IMR-90 (cell line): ENCODE measurements around the gene HOXA2. TPM values are rescaled to one million over a fixed set of nuclear protein-coding genes. Genes with fewer than 3 reads are reported as not detected.

ENCODE experiments used
- ATAC-seq: fragments of 200-7000 bp; cut with Tn5 transposase; 2 replicates; pipeline ENCODE4 v1.9.1; 2020; ENCODE audit warnings: low read depth, mild to moderate bottlenecking, moderate library complexity
- BruUV-seq: library from RNA; stranded (reverse); fragments of 400-500 nt; replicated peaks from 2 replicates; lab custom pipeline; 2021; lab: Mats Ljungman, UMichigan
- CTCF ChIA-PET: fragments of 300-600 bp; formaldehyde crosslinking; extraction: SDS; loops from one replicate; lab custom pipeline; 2021; ENCODE audit warnings: antibody characterized with exemption; lab: Yijun Ruan, JAX
- POLR2A ChIA-PET: fragments of 300-600 bp; sonication (Branson Sonifier 250); formaldehyde crosslinking; loops from one replicate; lab custom pipeline; 2022; ENCODE audit warnings: antibody characterized with exemption; ENCODE audit not compliant: unreplicated experiment; lab: Charles Lee
- DNase-seq: peaks from one replicate; pipeline ENCODE4 v3.0.0; 2013
- H2AFZ ChIP-seq: replicated peaks from 2 replicates; pipeline ENCODE3; 2013; ENCODE audit warnings: low read length, mild to moderate bottlenecking; ENCODE audit not compliant: poor library complexity
- H2AK5ac ChIP-seq: 2 replicates; pipeline ENCODE4 v1.6.1; 2013; ENCODE audit warnings: low read depth, low read length, inconsistent platforms
- H2AK9ac ChIP-seq: replicated peaks from 2 replicates; pipeline ENCODE3; 2013; ENCODE audit warnings: mild to moderate bottlenecking, low read depth, low read length, moderate library complexity; ENCODE audit not compliant: poor library complexity
- H2BK120ac ChIP-seq: 2 replicates; pipeline ENCODE4 v1.6.1; 2013; ENCODE audit warnings: low read depth, low read length, inconsistent platforms
- H2BK15ac ChIP-seq: 3 replicates; pipeline ENCODE4 v1.6.1; 2013; ENCODE audit warnings: low read depth, low read length, inconsistent platforms
- H2BK20ac ChIP-seq: 2 replicates; pipeline ENCODE4 v1.6.1; 2013; ENCODE audit warnings: low read depth, mild to moderate bottlenecking, inconsistent platforms, low read length, moderate library complexity
- H2BK5ac ChIP-seq: 2 replicates; pipeline ENCODE4 v1.6.1; 2013; ENCODE audit warnings: mild to moderate bottlenecking, low read depth, low read length, inconsistent platforms; ENCODE audit not compliant: poor library complexity, severe bottlenecking
- H3K14ac ChIP-seq: replicated peaks from 2 replicates; pipeline ENCODE4 v1.6.1; 2013; ENCODE audit warnings: low read depth, low read length, inconsistent platforms
- H3K18ac ChIP-seq: 2 replicates; pipeline ENCODE4 v1.6.1; 2013; ENCODE audit warnings: low read depth, low read length, control low read depth
- H3K23ac ChIP-seq: 2 replicates; pipeline ENCODE4 v1.6.1; 2013; ENCODE audit warnings: low read depth, low read length, inconsistent platforms
- H3K27ac ChIP-seq: 2 replicates; pipeline ENCODE4 v1.5.1; 2013; ENCODE audit warnings: mild to moderate bottlenecking, control low read depth, low read length; ENCODE audit not compliant: insufficient read depth
- H3K27me3 ChIP-seq: 2 replicates; pipeline ENCODE4 v1.6.1; 2013; ENCODE audit warnings: low read length; ENCODE audit not compliant: control insufficient read depth, insufficient read depth
- H3K36me3 ChIP-seq: 2 replicates; pipeline ENCODE4 v1.6.1; 2013; ENCODE audit warnings: low read length, mixed read lengths; ENCODE audit not compliant: control insufficient read depth, insufficient read depth
- H3K4ac ChIP-seq: 2 replicates; pipeline ENCODE4 v1.6.1; 2013; ENCODE audit warnings: low read depth, low read length, inconsistent platforms
- H3K4me1 ChIP-seq: 2 replicates; pipeline ENCODE4 v1.6.1; 2013; ENCODE audit warnings: low read length, mixed read lengths; ENCODE audit not compliant: control insufficient read depth, insufficient read depth
- H3K4me2 ChIP-seq: 2 replicates; pipeline ENCODE4 v1.6.1; 2013; ENCODE audit warnings: low read depth, mild to moderate bottlenecking, control low read depth, low read length, moderate library complexity
- H3K4me3 ChIP-seq: 2 replicates; pipeline ENCODE4 v1.5.1; 2013; ENCODE audit warnings: low read depth, mild to moderate bottlenecking, control low read depth, low read length, moderate library complexity; ENCODE audit not compliant: insufficient read depth
- H3K56ac ChIP-seq: 2 replicates; pipeline ENCODE4 v1.6.1; 2013; ENCODE audit warnings: low read length, inconsistent platforms; ENCODE audit not compliant: insufficient read depth; ENCODE audit errors: extremely low read depth
- H3K79me1 ChIP-seq, 2 experiments: 2 replicates each; pipeline ENCODE4 v1.6.1; 2013; ENCODE audit warnings: low read length in 2 of 2, inconsistent platforms in 1 of 2, low read depth in 1 of 2
- H3K9ac ChIP-seq: 2 replicates; pipeline ENCODE4 v1.6.1; 2013; ENCODE audit warnings: low read depth, low read length, control low read depth
- H3K9me1 ChIP-seq: 2 replicates; pipeline ENCODE4 v1.6.1; 2013; ENCODE audit warnings: low read length, inconsistent platforms; ENCODE audit not compliant: insufficient read depth
- H3K9me3 ChIP-seq: 2 replicates; pipeline ENCODE4 v1.6.1; 2013; ENCODE audit warnings: low read length; ENCODE audit not compliant: control insufficient read depth, insufficient read depth
- H4K20me1 ChIP-seq: 2 replicates; pipeline ENCODE4 v1.6.1; 2013; ENCODE audit warnings: low read length, inconsistent platforms; ENCODE audit not compliant: insufficient read depth
- H4K5ac ChIP-seq: 2 replicates; pipeline ENCODE4 v1.6.1; 2013; ENCODE audit warnings: mild to moderate bottlenecking, low read depth, low read length, control low read depth
- H4K8ac ChIP-seq, 2 experiments: 2 replicates each; pipeline ENCODE4 v1.6.1; 2013; ENCODE audit warnings: low read depth in 2 of 2, low read length in 2 of 2, control low read depth in 1 of 2, inconsistent platforms in 1 of 2
- H4K91ac ChIP-seq: 2 replicates; pipeline ENCODE4 v1.6.1; 2013; ENCODE audit warnings: low read depth, low read length, inconsistent platforms; ENCODE audit not compliant: insufficient read depth
- BHLHE40 ChIP-seq: fragments of 150-350 bp; IDR thresholded peaks from 2 replicates; pipeline ENCODE4 v1.6.1; 2016; ENCODE audit warnings: mild to moderate bottlenecking, low read depth, low read length
- MXI1 ChIP-seq: IDR thresholded peaks from 2 replicates; pipeline ENCODE4 v1.6.1; 2012; ENCODE audit warnings: low read depth, mild to moderate bottlenecking, low read length, moderate library complexity, borderline replicate concordance
- WGBS, 2 experiments: methylation state at CpG; one replicate each; pipeline versions ENCODE4 v1.1.5 to v1.1.7; 2013; ENCODE audit warnings: missing lambda C conversion rate in 2 of 2; ENCODE audit not compliant: insufficient read length in 1 of 2; ENCODE audit errors: extremely low coverage in 2 of 2; 5-methylcytosine and 5-hydroxymethylcytosine counted together
- dilution Hi-C: fragments of 300-500 bp; cut with HindIII; formaldehyde crosslinking; loops from one replicate; pipeline ENCODE4 v1.14.3; 2018; ENCODE audit warnings: low sequenced_read_pairs; ENCODE audit not compliant: unreplicated experiment
- in situ Hi-C: fragments of 300-500 bp; cut with MboI; formaldehyde crosslinking; loops from 3 replicates; pipeline ENCODE4 v1.14.3; 2019; ENCODE audit warnings: low sequenced_read_pairs, inconsistent platforms, mixed read lengths
- intact Hi-C: fragments of 100-400 bp; cut with micrococcal nuclease; formaldehyde crosslinking; loops from 2 replicates; pipeline ENCODE4 v1.10.0; 2022
- polyA plus RNA-seq, 3 experiments: library from polyadenylated mRNA; depleted of rRNA; stranded (reverse); fragments of >200 nt; gene quantifications; 2 replicates each; pipeline ENCODE4 v1.2.3, GENCODE V29; 2012; ENCODE audit warnings: low replicate concordance in 1 of 3
- total RNA-seq: library from RNA; depleted of rRNA; stranded (reverse); fragments of >200 nt; gene quantifications from 2 replicates; pipeline ENCODE4 v1.2.3, GENCODE V29; 2012

Gene HOXA2
- total and polyA plus RNA-seq, 2 of the 4 experiments (the other 2 are of a cell fraction), result 1.6 to 3.9 TPM

- Histone ChIP-seq H3K27me3 (no peaks in the 10 kb centered on the region), H3K23ac (peak overlapping the region; percentile 96), H2BK120ac (peak overlapping the region; percentile 84), H2AK9ac (peak overlapping the region; percentile 85), H4K20me1 (0 out of 2 replicates have a peak, but pooled peaks cover 5% of the 10 kb centered on the region), H2BK5ac (peak overlapping the region; percentile 95), H3K18ac (peak overlapping the region; percentile 84), H3K4me2 (peak overlapping the region; percentile 96), H2BK15ac (peak overlapping the region; percentile 80; the same call in 2 of the 3 replicates), H2AFZ (peak overlapping the region; percentile 88), H2BK20ac (peak overlapping the region; percentile 82), H3K4ac (peak overlapping the region; percentile 91), H3K9me1 (no peaks in the 10 kb centered on the region), H3K14ac (peak overlapping the region; percentile 81), H3K79me1 (peaks cover 0 to 20% of the 10 kb centered on the region in 2 experiments; a peak in 2 of 4 replicates), H4K8ac (peak overlapping the region; percentile 20 to 84), H3K4me3 (peak overlapping the region; percentile 52), H4K5ac (peak overlapping the region; percentile 82), H3K27ac (peak overlapping the region; percentile 96), H3K9me3 (no peaks in the 10 kb centered on the region), H3K9ac (peak overlapping the region; percentile 93), H3K36me3 (peaks cover 12% of the 10 kb centered on the region), H3K56ac (peak overlapping the region; percentile 76), H2AK5ac (peak overlapping the region; percentile 76), H4K91ac (peak overlapping the region; percentile 86), H3K4me1 (peaks cover 36% of the 10 kb centered on the region)
- BruUV-seq, result no TSS peak
- intact Hi-C loops (loop anchor here (1.0 kb wide), 1 partner anchor 12 kb away; no protein-coding TSS in a partner anchor), in situ Hi-C loops (loop anchor here (5.0 to 10.0 kb wide), 4 partner anchors 39 to 1241 kb away; partner anchors contain the start of gene HOXA5), dilution Hi-C loops (no loop called here)
- CTCF ChIA-PET, result no interaction called here
- ATAC-seq (no peak), DNase-seq (peak; percentile 44)
- POLR2A ChIA-PET, result no interaction called here
- 8% methylated on average over 8 of the region's 35 CpGs; no CpG with 5 or more reads in 1 of the 2 experiments for WGBS, 2 experiments
- peak; percentile 31; the same call in 1 of the 2 replicates for TF ChIP-seq MXI1
- no peak for TF ChIP-seq BHLHE40
Measured at GRCh38 chr7:27103489-27104226, 1.2 kb upstream of the HOXA2 start.
